HUDEP-2 (cell line): ENCODE measurements around the gene COA6.
"Not testable (repeated sequence)": the region's sequence is repeated elsewhere in the genome, so short reads cannot be mapped to it uniquely, and the experiment has no call there.

Experiments used
- DNase-seq, 76 experiments: peaks; one replicate each; lab custom pipeline; 2025; ENCODE audit not compliant: unreplicated experiment in 76 of 76; lab: John Stamatoyannopoulos, UW

Gene COA6

DNA sequence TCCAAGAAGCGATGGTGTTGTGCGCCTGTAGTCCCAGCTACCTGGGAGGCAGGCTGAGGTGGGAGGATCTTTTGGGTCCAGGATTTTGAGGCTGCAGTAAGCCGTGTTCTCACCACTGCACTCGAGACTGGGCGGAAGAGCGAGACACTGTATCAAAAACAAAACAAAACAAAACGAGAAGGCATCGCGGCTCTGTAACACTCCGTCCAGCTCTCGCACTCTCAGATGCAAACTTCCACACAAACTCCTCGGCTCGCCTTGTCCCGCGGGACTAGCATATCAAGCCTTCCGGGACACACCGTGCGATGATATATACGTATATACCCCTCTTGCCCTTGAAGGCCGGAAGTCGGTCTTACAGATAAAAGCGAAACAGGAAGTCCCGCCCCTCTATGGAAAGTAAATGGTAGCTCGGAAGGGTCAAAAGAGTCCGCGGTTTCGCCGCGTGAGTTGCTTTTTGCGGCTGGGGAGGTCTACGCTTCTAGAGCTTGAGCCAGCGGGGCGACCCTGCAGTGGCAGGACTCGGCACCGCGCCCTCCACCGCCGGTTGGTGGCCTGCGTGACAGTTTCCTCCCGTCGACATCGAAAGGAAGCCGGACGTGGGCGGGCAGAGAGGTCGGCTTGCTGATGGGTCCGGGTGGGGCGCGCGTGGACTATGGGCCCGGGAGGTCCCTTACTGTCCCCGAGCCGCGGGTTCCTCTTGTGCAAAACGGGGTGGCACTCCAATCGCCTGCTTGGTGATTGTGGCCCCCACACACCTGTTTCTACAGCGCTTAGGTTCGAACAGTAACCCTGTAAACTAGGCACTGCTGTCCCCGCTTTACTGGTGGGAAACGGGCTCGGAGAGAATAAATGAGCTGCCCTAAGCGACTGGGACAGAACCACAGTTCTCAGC is at the start of gene COA6:
Gene COA6, plus strand, starts transcription at position 393 of the 895 bp plus-strand sequence. Its CDS starts 11 bp downstream, at position 404.
- DNase-seq, result peak; percentile 57 to 95 (median 88)

DNA sequence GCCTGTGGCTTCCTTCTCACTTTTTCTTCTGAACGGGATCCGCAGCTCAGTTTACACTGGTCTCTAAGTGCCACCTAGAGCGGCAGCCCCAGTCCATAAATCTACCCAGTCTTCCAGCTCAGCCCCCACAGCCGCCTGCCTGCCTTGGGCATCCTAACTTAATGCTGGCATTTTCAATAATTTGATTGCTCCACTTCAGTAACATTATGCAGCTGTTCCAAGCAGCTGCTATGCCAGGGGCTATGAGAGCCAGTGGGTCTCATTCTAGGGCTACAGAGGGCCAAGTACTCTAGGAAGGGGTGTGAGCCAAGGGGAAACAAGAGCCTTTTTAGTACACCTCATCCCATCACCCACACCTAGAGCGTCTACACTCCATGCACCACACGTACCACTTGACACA is 48.4 kb upstream of the COA6 start:
- DNase-seq, result no peak

DNA sequence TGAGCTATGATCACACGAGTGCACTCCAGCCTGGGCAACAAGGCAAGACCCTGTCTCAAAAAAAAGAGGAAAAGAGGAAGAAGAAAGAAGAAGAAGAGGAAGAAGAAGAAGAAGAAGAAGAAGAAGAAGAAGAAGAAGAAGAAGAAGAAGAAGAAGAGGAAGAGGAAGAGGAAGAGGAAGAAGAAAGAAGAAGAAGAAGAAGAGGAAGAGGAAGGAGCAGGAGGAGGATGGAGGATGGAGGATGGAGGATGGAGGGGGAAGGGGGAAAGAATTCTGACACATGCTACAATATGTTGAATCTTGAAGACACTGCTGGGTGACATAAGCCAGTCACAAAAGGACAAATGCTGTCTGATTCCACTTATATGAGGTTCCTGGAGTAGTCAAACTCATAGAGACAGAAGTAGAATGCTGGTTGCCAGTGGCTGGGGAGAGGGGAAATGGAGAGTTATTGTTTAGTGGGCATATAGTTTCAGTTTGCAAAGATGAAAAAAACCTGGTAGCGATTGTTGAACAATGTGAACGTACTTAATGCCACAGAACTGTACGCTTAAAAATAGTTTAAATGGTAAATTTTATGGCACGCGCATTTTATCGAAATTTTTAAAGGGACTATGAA is 47.3 kb upstream of the COA6 start:
- DNase-seq, result no peak

- peak in 37 of 76 experiments; percentile 1 to 49 (median 16) for DNase-seq
These were observed 46.5 kb upstream of the COA6 start for GRCh38 chr1:234326497-234327366.

DNA sequence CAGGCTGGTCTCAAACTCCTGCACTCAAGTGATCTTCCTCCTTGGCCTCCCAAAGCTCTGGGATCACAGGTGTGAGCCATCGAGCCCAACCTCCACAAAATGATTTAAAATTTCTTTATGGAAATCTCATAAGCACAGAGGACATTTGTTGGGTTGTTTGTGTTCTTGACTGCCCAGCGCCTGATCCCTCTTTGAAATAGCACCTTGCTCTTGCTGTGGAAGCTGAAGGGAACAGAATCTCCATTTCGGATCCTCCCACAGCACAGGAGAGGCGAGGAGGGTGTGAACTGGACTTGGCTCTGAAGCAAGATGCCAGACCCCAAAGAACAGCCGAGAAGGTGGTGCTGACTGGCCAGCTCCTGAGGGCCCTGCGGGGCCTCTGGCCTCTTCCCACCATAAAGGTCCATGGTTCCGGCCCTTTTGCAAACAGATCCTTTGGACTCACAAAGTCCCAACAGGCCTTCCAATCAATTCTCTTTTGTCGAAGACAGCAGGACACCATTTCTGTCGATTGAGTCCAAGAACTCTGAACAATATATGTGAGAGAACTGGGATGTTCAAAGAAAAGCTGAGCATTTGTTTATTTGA is 45.6 kb upstream of the COA6 start:
- DNase-seq, result no peak

GRCh38 chr1:234330843-234331215 is 42.4 kb upstream of the COA6 start:
- DNase-seq, result no peak

- DNase-seq, result no peak
These were observed 41.7 kb upstream of the COA6 start for GRCh38 chr1:234331507-234331906.

- DNase-seq, result no peak
These were observed 36.9 kb upstream of the COA6 start for GRCh38 chr1:234336359-234336758.

GRCh38 chr1:234337233-234337632 is 36.0 kb upstream of the COA6 start:
- DNase-seq, result no peak

DNA sequence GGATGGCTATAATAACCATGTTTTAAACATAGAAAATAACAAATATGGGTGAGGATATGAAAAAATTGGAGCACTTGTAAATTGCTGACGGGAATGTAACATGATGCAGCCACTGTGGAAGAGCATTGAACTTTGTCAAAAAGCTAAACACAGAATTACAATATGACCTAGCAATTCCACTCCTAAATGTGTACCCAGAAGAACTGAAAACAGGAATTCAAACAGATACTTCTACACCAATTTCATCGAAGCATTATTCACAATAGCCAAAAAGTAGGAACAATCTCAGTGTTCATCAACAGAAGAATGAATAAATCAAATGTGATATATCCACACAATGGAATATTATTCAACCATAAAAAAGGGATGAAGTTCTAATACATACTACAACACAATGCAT is 32.7 kb upstream of the COA6 start:
- DNase-seq, result no peak

DNA sequence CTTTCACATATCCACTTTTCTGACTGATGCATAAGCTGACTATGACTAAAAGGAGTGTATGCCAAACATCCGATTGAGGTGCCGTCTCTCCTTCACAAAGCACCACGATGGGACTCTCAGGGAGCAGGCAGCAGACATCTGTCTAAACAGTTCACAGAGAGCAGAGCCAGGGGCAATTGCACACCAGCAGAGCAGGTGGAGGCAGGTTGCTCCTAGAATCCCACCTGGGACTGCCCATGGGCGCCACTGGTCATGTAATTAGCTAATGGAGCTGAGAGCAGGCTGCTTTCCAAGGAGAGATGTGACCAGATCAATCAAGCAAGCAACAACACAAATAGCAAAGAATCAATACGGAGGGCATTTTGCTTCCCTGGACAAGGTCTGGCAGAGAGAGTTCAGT is 30.5 kb upstream of the COA6 start:
- DNase-seq, result no peak

GRCh38 chr1:234345237-234345636 is 28.0 kb upstream of the COA6 start:
- no peak for DNase-seq

GRCh38 chr1:234348964-234349363 is 24.3 kb upstream of the COA6 start:
- no peak for DNase-seq

DNA sequence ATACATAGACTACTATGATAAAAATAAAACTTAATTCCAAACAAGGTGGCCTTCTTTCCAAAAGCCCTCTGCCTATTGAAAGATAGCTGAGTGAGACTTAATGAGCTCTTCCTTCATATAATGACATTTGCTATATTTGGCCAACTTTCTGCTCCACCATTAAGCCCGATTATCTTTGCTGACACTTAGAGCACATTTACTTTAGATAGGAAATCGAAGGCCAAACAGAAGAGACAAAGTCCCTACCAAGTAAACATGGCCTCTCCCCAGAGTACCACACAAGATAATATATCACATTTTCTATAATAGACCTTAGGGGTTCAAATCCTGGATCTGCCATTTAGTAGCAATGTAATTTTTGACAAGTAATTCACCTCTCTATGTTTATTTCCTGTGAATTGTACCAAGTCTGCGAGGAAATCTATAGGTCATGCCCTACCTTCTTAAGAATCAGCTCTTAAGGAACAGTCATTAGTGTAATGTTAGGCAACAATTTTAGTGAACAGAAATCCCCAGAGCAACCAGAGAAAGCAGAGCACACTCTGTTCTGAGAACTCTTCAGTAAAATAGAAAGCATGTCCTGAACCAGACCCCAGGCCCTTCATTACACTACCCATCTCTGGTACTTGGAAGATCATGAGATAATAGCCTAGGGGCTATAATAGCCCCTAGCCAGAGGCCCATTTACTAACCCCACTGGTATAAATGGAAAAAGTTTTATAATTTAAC is 17.3 kb upstream of the COA6 start:
- DNase-seq, result no peak

- not testable (repeated sequence) for DNase-seq
These were observed 16.5 kb upstream of the COA6 start for GRCh38 chr1:234356615-234357269.

GRCh38 chr1:234357831-234358230 is 15.4 kb upstream of the COA6 start:
- DNase-seq, result no peak

DNA sequence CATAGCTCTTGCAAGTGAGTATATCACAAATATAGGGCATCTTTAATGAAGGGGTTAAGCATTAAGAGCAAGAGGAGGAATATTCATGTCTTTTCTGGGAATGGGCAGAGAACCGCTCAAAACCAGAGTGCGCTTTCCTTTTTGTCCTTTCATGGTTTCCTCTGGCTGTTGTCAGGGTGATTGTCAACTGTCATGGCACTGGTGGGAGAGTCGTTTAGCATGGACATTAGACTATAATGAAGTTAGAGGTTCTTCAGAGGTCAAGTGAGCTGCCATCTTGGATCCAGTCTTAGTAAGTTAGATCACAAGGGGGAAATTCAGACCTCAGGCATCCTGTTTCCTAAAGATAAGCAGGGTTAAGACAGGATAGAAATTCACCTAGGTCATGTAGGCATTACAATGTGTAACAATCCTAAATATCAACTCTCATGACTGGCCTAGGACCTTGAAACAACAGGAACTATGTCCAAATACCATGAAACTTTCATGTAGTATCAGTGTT is 12.1 kb upstream of the COA6 start:
- DNase-seq, result no peak

GRCh38 chr1:234362558-234362957 is 10.7 kb upstream of the COA6 start:
- DNase-seq, result no peak

- no peak for DNase-seq
These were observed 4.8 kb upstream of the COA6 start for GRCh38 chr1:234368320-234369032.
